Erythroblast (primary cell): Measurements from ENCODE around the gene SH3GLB2.

Source experiments
- GATA1 ChIP-seq: IDR thresholded peaks from 2 replicates; pipeline ENCODE4 v1.6.1; 2011; ENCODE audit warnings: low read depth, mild to moderate bottlenecking, control low read depth, low read length, moderate library complexity
- POLR2A ChIP-seq: IDR thresholded peaks from 2 replicates; pipeline ENCODE4 v1.6.1; 2011; ENCODE audit warnings: mild to moderate bottlenecking, low read length

GRCh38 chr9:128995791-128996190 is 32.3 kb downstream of the SH3GLB2 start:
- no peak for TF ChIP-seq POLR2A
- TF ChIP-seq GATA1, result no peak
